Erythroblast (primary cell): ENCODE measurements around the gene REPS2.

Experiments used
- GATA1 ChIP-seq: IDR thresholded peaks from 2 replicates; pipeline ENCODE4 v1.6.1; 2011; ENCODE audit warnings: low read depth, mild to moderate bottlenecking, control low read depth, low read length, moderate library complexity
- POLR2A ChIP-seq: IDR thresholded peaks from 2 replicates; pipeline ENCODE4 v1.6.1; 2011; ENCODE audit warnings: mild to moderate bottlenecking, low read length

DNA sequence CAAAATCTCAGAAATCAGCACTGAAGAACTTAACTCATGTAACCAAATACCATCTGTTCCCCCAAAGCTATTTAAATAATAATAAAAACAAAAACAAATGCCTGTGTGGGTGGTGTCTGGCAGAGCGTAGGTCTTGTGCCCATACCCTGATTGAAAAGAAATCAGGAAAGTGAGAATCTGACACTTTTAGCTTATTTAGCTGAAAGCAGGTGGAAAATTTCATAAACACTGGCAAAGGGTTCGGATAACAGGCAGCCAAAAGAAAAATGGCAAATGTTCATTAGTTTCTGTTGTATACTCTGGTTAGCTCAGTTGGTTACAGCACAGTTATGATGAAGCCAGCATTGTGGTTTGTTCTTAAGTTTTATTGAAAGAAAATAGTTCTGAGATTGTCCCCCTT, 48.3 kb downstream of the REPS2 start:
- no peak for TF ChIP-seq POLR2A
- no peak for TF ChIP-seq GATA1
